LNCaP clone FGC (cell line): ENCODE measurements around the gene RFESD.

Experiments
- DNase-seq: peaks from one replicate; pipeline ENCODE4 v3.0.0-alpha.2; 2011; ENCODE audit warnings: low read depth
- H3K4me3 ChIP-seq: 2 replicates; pipeline ENCODE4 v1.5.1; 2011; ENCODE audit warnings: mild to moderate bottlenecking, low read depth, low read length, control low read depth
- TF ChIP-seq, protein P1 (sequence below): IDR thresholded peaks from 2 replicates; pipeline ENCODE4 v1.5.1; 2012; ENCODE audit warnings: mild to moderate bottlenecking; ENCODE audit not compliant: control insufficient read depth, insufficient read depth; ENCODE audit errors: extremely low read depth

Gene RFESD

DNA sequence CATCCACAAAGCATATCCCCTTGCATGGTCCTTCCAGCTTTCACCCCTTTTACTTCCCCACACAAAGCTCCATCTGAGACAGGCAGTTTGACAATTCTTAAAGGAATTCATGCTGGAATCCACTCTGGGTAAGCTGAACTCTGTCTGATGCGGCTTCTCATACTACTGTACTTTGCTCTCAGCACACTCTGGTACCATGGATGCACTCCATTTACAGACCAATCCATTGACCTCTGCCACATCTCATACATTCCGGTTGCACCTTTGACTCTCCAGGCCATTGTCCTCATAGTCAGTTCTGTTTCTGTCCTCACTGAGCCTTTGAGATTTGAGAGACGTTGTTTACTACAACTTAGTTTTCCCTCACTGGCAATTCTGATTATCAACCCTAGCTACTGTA lies 24.0 kb downstream of the RFESD start:
- TF ChIP-seq, protein P1, sequence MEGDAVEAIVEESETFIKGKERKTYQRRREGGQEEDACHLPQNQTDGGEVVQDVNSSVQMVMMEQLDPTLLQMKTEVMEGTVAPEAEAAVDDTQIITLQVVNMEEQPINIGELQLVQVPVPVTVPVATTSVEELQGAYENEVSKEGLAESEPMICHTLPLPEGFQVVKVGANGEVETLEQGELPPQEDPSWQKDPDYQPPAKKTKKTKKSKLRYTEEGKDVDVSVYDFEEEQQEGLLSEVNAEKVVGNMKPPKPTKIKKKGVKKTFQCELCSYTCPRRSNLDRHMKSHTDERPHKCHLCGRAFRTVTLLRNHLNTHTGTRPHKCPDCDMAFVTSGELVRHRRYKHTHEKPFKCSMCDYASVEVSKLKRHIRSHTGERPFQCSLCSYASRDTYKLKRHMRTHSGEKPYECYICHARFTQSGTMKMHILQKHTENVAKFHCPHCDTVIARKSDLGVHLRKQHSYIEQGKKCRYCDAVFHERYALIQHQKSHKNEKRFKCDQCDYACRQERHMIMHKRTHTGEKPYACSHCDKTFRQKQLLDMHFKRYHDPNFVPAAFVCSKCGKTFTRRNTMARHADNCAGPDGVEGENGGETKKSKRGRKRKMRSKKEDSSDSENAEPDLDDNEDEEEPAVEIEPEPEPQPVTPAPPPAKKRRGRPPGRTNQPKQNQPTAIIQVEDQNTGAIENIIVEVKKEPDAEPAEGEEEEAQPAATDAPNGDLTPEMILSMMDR, result no peak
- H3K4me3 ChIP-seq, result no peak overlapping the region
- no peak for DNase-seq

- DNase-seq, result no peak
Observed at GRCh38 chr5:95671826-95672225, 25.2 kb downstream of the RFESD start.

GRCh38 chr5:95672641-95673040 lies 26.1 kb downstream of the RFESD start:
- TF ChIP-seq, protein P1, result no peak
- no peak for DNase-seq
- H3K4me3 ChIP-seq, result no peak overlapping the region

More at GRCh38 chr5:95671826-95672225, 25.2 kb downstream of the RFESD start:
- TF ChIP-seq, protein P1, result no peak
- no peak overlapping the region for H3K4me3 ChIP-seq

GRCh38 chr5:95673081-95673480 lies 26.5 kb downstream of the RFESD start:
- H3K4me3 ChIP-seq, result no peak overlapping the region
- DNase-seq, result no peak
- TF ChIP-seq, protein P1, result no peak

- DNase-seq, result no peak
- TF ChIP-seq, protein P1, result no peak
- no peak within 1 kb of the TSS for H3K4me3 ChIP-seq
Observed at GRCh38 chr5:95682891-95683290, 36.3 kb downstream of the RFESD start, which contains the start of gene SPATA9. SPATA9 (minus strand) TSS chr5:95682991; CDS start chr5:95682854, 137 bp downstream.

GRCh38 chr5:95684361-95684760 lies 37.8 kb downstream of the RFESD start:
- no peak overlapping the region for H3K4me3 ChIP-seq
- TF ChIP-seq, protein P1, result no peak
- no peak for DNase-seq

GRCh38 chr5:95686651-95687050 lies 40.1 kb downstream of the RFESD start:
- DNase-seq, result no peak
- no peak overlapping the region for H3K4me3 ChIP-seq
- TF ChIP-seq, protein P1, result no peak
